Measurements from ENCODE around the gene UPF1.
"Not testable (repeated sequence)": the region's sequence is repeated elsewhere in the genome, so short reads cannot be mapped to it uniquely, and the experiment has no call there.

The UPF1 gene

GRCh38 chr19:18900700-18901481, 69.1 kb downstream of the UPF1 start:
- ATAC-seq, result no peak
- TF ChIP-seq ZFP30 (CRISPR knock-in tag; IDR thresholded peaks at IDR 0.05) (no peak), ZNF565 (CRISPR knock-in tag; conservative IDR thresholded peaks at IDR 0.05; ENCODE audit: low read depth) (no peak), POU6F1 (CRISPR knock-in tag; IDR thresholded peaks at IDR 0.05; ENCODE audit: borderline replicate concordance, low read depth) (no peak), RARB (CRISPR knock-in tag; IDR thresholded peaks at IDR 0.05) (no peak), GLIS3 (CRISPR knock-in tag; IDR thresholded peaks at IDR 0.05) (no peak), ZNF8 (CRISPR knock-in tag; IDR thresholded peaks at IDR 0.05) (no peak), CSRNP3 (CRISPR knock-in tag; IDR thresholded peaks at IDR 0.05) (no peak), ZNF70 (CRISPR knock-in tag; IDR thresholded peaks at IDR 0.05) (no peak), ESRRG (CRISPR knock-in tag; IDR thresholded peaks at IDR 0.05) (no peak), BACH2 (CRISPR knock-in tag; IDR thresholded peaks at IDR 0.05; ENCODE audit: borderline replicate concordance) (no peak), ZFP3 (CRISPR knock-in tag; IDR thresholded peaks at IDR 0.05) (no peak), CREB5 (CRISPR knock-in tag; IDR thresholded peaks at IDR 0.05; ENCODE audit: low read depth) (no peak)

GRCh38 chr19:18901491-18901890, 69.7 kb downstream of the UPF1 start:
- no peak for ATAC-seq
- no peak for TF ChIP-seq ZFP30 (CRISPR knock-in tag; IDR thresholded peaks at IDR 0.05)
- TF ChIP-seq ARNTL (CRISPR knock-in tag; IDR thresholded peaks at IDR 0.05; ENCODE audit: borderline replicate concordance, low read depth), result no peak
- no peak for TF ChIP-seq TCF4 (CRISPR knock-in tag; IDR thresholded peaks at IDR 0.05; ENCODE audit: borderline replicate concordance)
- TF ChIP-seq POU6F1 (CRISPR knock-in tag; IDR thresholded peaks at IDR 0.05; ENCODE audit: borderline replicate concordance, low read depth), result no peak
- TF ChIP-seq ZNF565 (CRISPR knock-in tag; conservative IDR thresholded peaks at IDR 0.05; ENCODE audit: low read depth), result no peak
- TF ChIP-seq PATZ1 (CRISPR knock-in tag; IDR thresholded peaks at IDR 0.05; ENCODE audit: borderline replicate concordance), result no peak
- no peak for TF ChIP-seq ZC3H10 (CRISPR knock-in tag; IDR thresholded peaks at IDR 0.05)
- no peak for TF ChIP-seq TOX (CRISPR knock-in tag; IDR thresholded peaks at IDR 0.05; ENCODE audit: borderline replicate concordance)
- TF ChIP-seq OSR1 (CRISPR knock-in tag; IDR thresholded peaks at IDR 0.05), result no peak
- no peak for TF ChIP-seq CSRNP3 (CRISPR knock-in tag; IDR thresholded peaks at IDR 0.05)
- no peak for TF ChIP-seq SNAI2 (CRISPR knock-in tag; IDR thresholded peaks at IDR 0.05)

GRCh38 chr19:18902519-18902918, 70.8 kb downstream of the UPF1 start:
- not testable (repeated sequence) for ATAC-seq

All from SK-N-SH treated with all-trans-retinoic acid at 6 μM for 48 hours (cell line).